Activated T-helper 1 cell treated with anti-CD3 and anti-CD28 coated beads, Interleukin-12 subunit alpha, Interleukin-12 subunit beta, Interleukin-2, Interleukin-4 antibody, amounts not matched to agents 30 ng/mL and 10 ng/mL and 1 ng/mL, durations not matched to agents 14 hours and 24 hours and 36 hours (primary cell): ENCODE results near the gene RAI2. TPM values are rescaled to one million over a fixed set of nuclear protein-coding genes. Genes with fewer than 3 reads are reported as not detected.

ENCODE experiments used
- DNase-seq: peaks from one replicate; pipeline ENCODE4 v3.0.0; 2021; ENCODE audit warnings: low spot score
- H3K27ac Mint-ChIP-seq: one replicate; pipeline ENCODE4 v1.8.0; 2021; ENCODE audit warnings: mild to moderate bottlenecking, mixed read lengths
- H3K27me3 Mint-ChIP-seq: one replicate; pipeline ENCODE4 v1.8.0; 2022; ENCODE audit warnings: mild to moderate bottlenecking, moderate library complexity, mixed read lengths; ENCODE audit not compliant: insufficient read depth
- H3K36me3 Mint-ChIP-seq: one replicate; pipeline ENCODE4 v1.8.0; 2021; ENCODE audit warnings: low read depth, mixed read lengths
- H3K4me1 Mint-ChIP-seq: one replicate; pipeline ENCODE4 v1.8.0; 2021; ENCODE audit warnings: low read depth, mixed read lengths
- H3K4me3 Mint-ChIP-seq: one replicate; pipeline ENCODE4 v1.8.0; 2021; ENCODE audit warnings: mild to moderate bottlenecking, moderate library complexity, mixed read lengths
- H3K9me3 Mint-ChIP-seq: one replicate; pipeline ENCODE4 v1.8.0; 2021; ENCODE audit warnings: mixed read lengths
- intact Hi-C: fragments of 100-400 bp; cut with micrococcal nuclease; formaldehyde crosslinking; loops from one replicate; pipeline ENCODE4 v1.15.1; 2024
- total RNA-seq: library from RNA; stranded (reverse); gene quantifications from 2 replicates; pipeline ENCODE4 v1.2.3, GENCODE V29; 2022

Gene RAI2
- total RNA-seq, 1 donor from 2014 or later: 0.10 TPM

GRCh38 chrX:17759990-17760389 is 101.1 kb downstream of the RAI2 start:
- Mint-ChIP-seq H3K27me3 (no peaks in the 10 kb centered on the region), H3K36me3 (no peaks in the 10 kb centered on the region), H3K9me3 (no peaks in the 10 kb centered on the region), H3K4me1 (no peaks in the 10 kb centered on the region), H3K4me3 (no peak overlapping the region), H3K27ac (no peak overlapping the region)
- intact Hi-C loops: no loop called here
- DNase-seq: no peak

GRCh38 chrX:17758382-17758781 is 102.7 kb downstream of the RAI2 start:
- Mint-ChIP-seq H3K4me1 (no peaks in the 10 kb centered on the region), H3K36me3 (no peaks in the 10 kb centered on the region), H3K9me3 (no peaks in the 10 kb centered on the region), H3K27me3 (no peaks in the 10 kb centered on the region), H3K4me3 (no peak overlapping the region), H3K27ac (no peak overlapping the region)
- no peak for DNase-seq
- intact Hi-C loops: no loop called here

DNA sequence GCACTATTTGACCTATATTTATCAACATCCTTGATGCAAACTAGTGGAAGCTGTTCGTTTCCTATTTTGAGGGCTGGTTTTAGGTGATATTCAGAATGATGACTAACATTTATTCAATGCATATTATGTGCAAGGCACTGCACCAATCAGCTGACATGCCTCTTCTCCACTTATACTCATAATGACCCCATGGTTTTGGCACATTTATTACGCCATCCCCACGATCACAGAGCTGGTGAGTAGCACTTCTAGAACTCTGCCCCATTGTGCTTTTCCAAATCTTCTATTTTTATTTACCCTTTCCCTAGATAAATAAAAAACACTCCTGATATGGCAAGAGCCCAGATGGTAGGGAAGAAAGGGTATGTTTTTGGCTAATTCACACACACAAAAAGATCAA is 110.7 kb downstream of the RAI2 start:
- Mint-ChIP-seq H3K4me1 (no peaks in the 10 kb centered on the region), H3K27me3 (no peaks in the 10 kb centered on the region), H3K4me3 (no peak overlapping the region), H3K27ac (no peak overlapping the region), H3K36me3 (no peaks in the 10 kb centered on the region), H3K9me3 (no peaks in the 10 kb centered on the region)
- no peak for DNase-seq
- intact Hi-C loops: no loop called here

Other genes starting within 250 kb of the RAI2 start
- 1.1 and 1.4 TPM in 2 replicates for gene SCML1, start 123.8 kb downstream of the RAI2 start, total RNA-seq